Keratinocyte (primary cell): ENCODE data around the gene B4GALNT4. TPM values are rescaled to one million over a fixed set of nuclear protein-coding genes. Genes with fewer than 3 reads are reported as not detected.

Experiments used
- DNase-seq: peaks from one replicate; pipeline ENCODE4 v3.0.0-alpha.2; 2011; ENCODE audit warnings: low read depth, missing footprints, low spot score
- FAIRE-seq: peaks from 2 replicates; lab custom pipeline; 2011; peaks lifted over from hg19 to GRCh38; lab: Jason Lieb, UNC
- H2AFZ ChIP-seq: 2 replicates; pipeline ENCODE4 v1.6.0; 2012; ENCODE audit warnings: low read length, control low read depth, inconsistent platforms; ENCODE audit not compliant: control insufficient read depth
- H3K27ac ChIP-seq: 2 replicates; pipeline ENCODE4 v1.5.1; 2011; ENCODE audit warnings: low read length; ENCODE audit not compliant: control insufficient read depth, insufficient read depth
- H3K27me3 ChIP-seq: 3 replicates; pipeline ENCODE4 v1.6.0; 2011; ENCODE audit warnings: low read length; ENCODE audit not compliant: control insufficient read depth, insufficient read depth; ENCODE audit errors: extremely low read depth
- H3K36me3 ChIP-seq, 2 experiments: 2 replicates in 1 of 2; 3 replicates in 1 of 2; pipeline ENCODE4 v1.5.1; 2011; ENCODE audit warnings: low read length in 2 of 2, mild to moderate bottlenecking in 1 of 2; ENCODE audit not compliant: control insufficient read depth in 2 of 2, insufficient read depth in 2 of 2; ENCODE audit errors: extremely low read depth in 1 of 2
- H3K4me1 ChIP-seq: 3 replicates; pipeline ENCODE4 v1.5.1; 2011; ENCODE audit warnings: low read length; ENCODE audit not compliant: control insufficient read depth, insufficient read depth; ENCODE audit errors: extremely low read depth
- H3K4me2 ChIP-seq: 3 replicates; pipeline ENCODE4 v1.6.0; 2011; ENCODE audit warnings: low read depth, low read length; ENCODE audit not compliant: control insufficient read depth, insufficient read depth; ENCODE audit errors: extremely low read depth
- H3K4me3 ChIP-seq, 3 experiments: fragments of 200-600 bp in 1 of 3; sonication (generic) in 1 of 3; 2 replicates in 2 of 3; 3 replicates in 1 of 3; pipeline ENCODE4 v1.5.1; 2011 to 2016; ENCODE audit warnings: low read length in 3 of 3, mild to moderate bottlenecking in 3 of 3, control low read depth in 2 of 3, inconsistent platforms in 1 of 3, low read depth in 1 of 3, mixed read lengths in 1 of 3, mixed run types in 1 of 3, moderate library complexity in 1 of 3; ENCODE audit not compliant: control insufficient read depth in 2 of 3, insufficient read depth in 2 of 3; ENCODE audit errors: extremely low read depth in 1 of 3
- H3K79me2 ChIP-seq: 2 replicates; pipeline ENCODE4 v1.6.0; 2012; ENCODE audit warnings: low read length; ENCODE audit not compliant: control insufficient read depth, insufficient read depth
- H3K9ac ChIP-seq: 3 replicates; pipeline ENCODE4 v1.6.0; 2011; ENCODE audit warnings: low read length; ENCODE audit not compliant: control insufficient read depth, insufficient read depth; ENCODE audit errors: extremely low read depth
- H3K9me1 ChIP-seq: 3 replicates; pipeline ENCODE4 v1.6.0; 2011; ENCODE audit warnings: low read length; ENCODE audit not compliant: control insufficient read depth, insufficient read depth; ENCODE audit errors: extremely low read depth
- H3K9me3 ChIP-seq: 2 replicates; pipeline ENCODE4 v1.5.1; 2012; ENCODE audit warnings: low read depth, low read length; ENCODE audit not compliant: control insufficient read depth
- H4K20me1 ChIP-seq: 3 replicates; pipeline ENCODE4 v1.6.0; 2011; ENCODE audit warnings: low read length; ENCODE audit not compliant: control insufficient read depth, insufficient read depth; ENCODE audit errors: extremely low read depth
- CTCF ChIP-seq, 3 experiments: IDR thresholded peaks in 1 of 3; conservative IDR thresholded peaks in 1 of 3; optimal IDR thresholded peaks in 1 of 3; 2 replicates in 2 of 3; 3 replicates in 1 of 3; pipeline versions ENCODE3 to v1.5.1; 2011; ENCODE audit warnings: low read length in 3 of 3, mild to moderate bottlenecking in 3 of 3, moderate library complexity in 2 of 3, control low read depth in 1 of 3, inconsistent platforms in 1 of 3; ENCODE audit not compliant: insufficient read depth in 2 of 3; ENCODE audit errors: extremely low read depth in 1 of 3
- EZH2 ChIP-seq: IDR thresholded peaks from one replicate; pipeline ENCODE4 v1.6.1; 2012; ENCODE audit warnings: inconsistent platforms, mild to moderate bottlenecking, low read length, moderate library complexity
- dilution Hi-C: fragments of 300-500 bp; cut with MboI; formaldehyde crosslinking; loops from one replicate; pipeline ENCODE4 v1.7.0; 2020; ENCODE audit warnings: low sequenced_read_pairs; ENCODE audit not compliant: extremely low pct_ligation_motif_present
- polyA plus RNA-seq, 5 experiments: library from polyadenylated mRNA; depleted of rRNA in 3 of 5; stranded (reverse) in 3 of 5; stranded (forward) in 1 of 5; unstranded in 1 of 5; fragments of >200 nt; gene quantifications; 1 replicate in 1 of 5; 2 replicates in 3 of 5; 3 replicates in 1 of 5; pipeline versions ENCODE4 v1.2.1 to v1.2.3, GENCODE V29; 2011 to 2012; ENCODE audit warnings: missing spikeins in 2 of 5, low read depth in 1 of 5, low replicate concordance in 1 of 5

Gene B4GALNT4
- polyA plus RNA-seq, 1 donor (not counting 4 experiments of a cell fraction or from before 2014, with no cell fraction given), result 7.3 TPM

GRCh38 chr11:365831-366230 is 3.5 kb upstream of the B4GALNT4 start:
- H3K79me2 ChIP-seq, result no peaks in the 10 kb centered on the region
- H4K20me1 ChIP-seq, result no peaks in the 10 kb centered on the region
- H3K36me3 ChIP-seq, result no peaks in the 10 kb centered on the region
- DNase-seq (no peak), FAIRE-seq (no peak)
- no peak overlapping the region for H3K4me3 ChIP-seq
- no peak overlapping the region for H3K27ac ChIP-seq
- dilution Hi-C loops, result no loop called here
- no peak overlapping the region for H2AFZ ChIP-seq
- peaks cover 18% of the 10 kb centered on the region for H3K4me1 ChIP-seq
- TF ChIP-seq EZH2, result no peak
- TF ChIP-seq CTCF (optimal IDR thresholded peaks at IDR 0.05 in 1 of 3, IDR thresholded peaks at IDR 0.05 in 1 of 3, conservative IDR thresholded peaks at IDR 0.05 in 1 of 3; ENCODE audit: extremely low read depth in 1 of 3, insufficient read depth in 2 of 3, low read length in 3 of 3), result no peak
- no peaks in the 10 kb centered on the region for H3K9me1 ChIP-seq
- H3K4me2 ChIP-seq, result no peak overlapping the region
- H3K9ac ChIP-seq, result no peak overlapping the region
- H3K27me3 ChIP-seq, result peaks cover 38% of the 10 kb centered on the region
- peaks cover 4% of the 10 kb centered on the region for H3K9me3 ChIP-seq

DNA sequence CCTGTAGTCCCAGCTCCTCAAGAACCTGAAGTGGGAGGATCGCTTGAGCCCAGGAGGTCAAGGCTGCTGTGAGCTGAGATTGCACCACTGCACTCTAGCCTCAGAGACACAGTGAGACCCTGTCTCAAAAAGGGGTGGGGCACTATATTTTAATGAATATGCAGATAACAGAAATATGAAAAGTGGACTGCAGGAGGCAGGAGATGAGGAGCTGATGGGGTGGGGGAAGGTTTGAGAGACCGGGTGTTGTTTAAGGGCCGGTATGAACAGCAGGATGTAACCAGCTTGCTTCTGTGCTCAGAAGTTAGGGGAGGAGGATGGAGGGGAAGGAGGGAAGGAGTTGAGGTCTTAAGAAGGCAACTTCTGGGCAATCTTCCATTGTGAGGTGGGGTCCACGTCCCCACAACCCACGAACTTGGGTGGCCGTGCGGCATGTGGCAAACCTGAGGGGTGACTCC is 1.3 kb upstream of the B4GALNT4 start:
- Histone ChIP-seq H2AFZ (no peak overlapping the region), H3K9me1 (no peaks in the 10 kb centered on the region), H3K4me1 (peaks cover 20% of the 10 kb centered on the region), H3K27me3 (peaks cover 54% of the 10 kb centered on the region), H3K9me3 (no peaks in the 10 kb centered on the region), H3K27ac (no peak overlapping the region), H3K9ac (no peak overlapping the region), H3K36me3 (peaks cover 0 to 3% of the 10 kb centered on the region in 2 experiments), H4K20me1 (no peaks in the 10 kb centered on the region), H3K4me3 (no peak overlapping the region), H3K79me2 (no peaks in the 10 kb centered on the region), H3K4me2 (no peak overlapping the region)
- DNase-seq (no peak), FAIRE-seq (no peak)
- no peak for TF ChIP-seq EZH2
- TF ChIP-seq CTCF (optimal IDR thresholded peaks at IDR 0.05 in 1 of 3, IDR thresholded peaks at IDR 0.05 in 1 of 3, conservative IDR thresholded peaks at IDR 0.05 in 1 of 3; ENCODE audit: extremely low read depth in 1 of 3, insufficient read depth in 2 of 3, low read length in 3 of 3), result no peak
- dilution Hi-C loops, result no loop called here
